GM06990 (cell line): ENCODE measurements around the gene ARFGAP2.
"Not testable (repeated sequence)": the region's sequence is repeated elsewhere in the genome, so short reads cannot be mapped to it uniquely, and the experiment has no call there.

Experiments used
- DNase-seq: peaks from one replicate; pipeline ENCODE4 v3.0.0-alpha.2; 2011; ENCODE audit not compliant: insufficient read length; ENCODE audit errors: extremely low read depth
- H3K27me3 ChIP-seq: replicated peaks from 2 replicates; pipeline ENCODE4 v1.6.0; 2011; ENCODE audit warnings: low read length; ENCODE audit not compliant: control insufficient read depth, insufficient read depth
- H3K36me3 ChIP-seq: 2 replicates; pipeline ENCODE4 v1.5.1; 2011; ENCODE audit warnings: low read length; ENCODE audit not compliant: control insufficient read depth, insufficient read depth
- H3K4me3 ChIP-seq: replicated peaks from 2 replicates; pipeline ENCODE4 v1.5.1; 2011; ENCODE audit warnings: low read depth, mild to moderate bottlenecking, control low read depth, low read length
- TF ChIP-seq, protein P1 (sequence below): IDR thresholded peaks from 2 replicates; pipeline ENCODE4 v1.5.1; 2011; ENCODE audit warnings: low read length, control low read depth, mild to moderate bottlenecking, inconsistent platforms; ENCODE audit not compliant: insufficient read depth, poor library complexity, severe bottlenecking

ARFGAP2 gene

DNA sequence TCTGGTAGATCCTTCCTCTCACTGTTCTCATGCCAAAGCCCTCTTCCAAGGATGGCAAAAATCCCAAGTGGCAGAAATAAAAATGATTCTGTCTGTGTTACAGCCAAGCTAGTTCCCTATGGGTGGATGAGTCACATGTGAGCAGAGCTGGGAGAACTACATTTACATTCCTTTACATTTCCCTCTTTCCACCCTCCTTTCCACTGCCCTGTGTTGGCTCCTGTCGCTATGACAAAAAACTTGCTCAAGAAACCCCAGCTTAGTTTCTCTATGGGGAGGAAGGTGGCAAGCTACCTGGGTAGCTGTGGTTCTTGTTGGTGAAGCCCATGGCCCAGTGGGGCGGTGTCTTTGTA lies 27.9 kb upstream of the ARFGAP2 start:
- TF ChIP-seq, protein P1, sequence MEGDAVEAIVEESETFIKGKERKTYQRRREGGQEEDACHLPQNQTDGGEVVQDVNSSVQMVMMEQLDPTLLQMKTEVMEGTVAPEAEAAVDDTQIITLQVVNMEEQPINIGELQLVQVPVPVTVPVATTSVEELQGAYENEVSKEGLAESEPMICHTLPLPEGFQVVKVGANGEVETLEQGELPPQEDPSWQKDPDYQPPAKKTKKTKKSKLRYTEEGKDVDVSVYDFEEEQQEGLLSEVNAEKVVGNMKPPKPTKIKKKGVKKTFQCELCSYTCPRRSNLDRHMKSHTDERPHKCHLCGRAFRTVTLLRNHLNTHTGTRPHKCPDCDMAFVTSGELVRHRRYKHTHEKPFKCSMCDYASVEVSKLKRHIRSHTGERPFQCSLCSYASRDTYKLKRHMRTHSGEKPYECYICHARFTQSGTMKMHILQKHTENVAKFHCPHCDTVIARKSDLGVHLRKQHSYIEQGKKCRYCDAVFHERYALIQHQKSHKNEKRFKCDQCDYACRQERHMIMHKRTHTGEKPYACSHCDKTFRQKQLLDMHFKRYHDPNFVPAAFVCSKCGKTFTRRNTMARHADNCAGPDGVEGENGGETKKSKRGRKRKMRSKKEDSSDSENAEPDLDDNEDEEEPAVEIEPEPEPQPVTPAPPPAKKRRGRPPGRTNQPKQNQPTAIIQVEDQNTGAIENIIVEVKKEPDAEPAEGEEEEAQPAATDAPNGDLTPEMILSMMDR, result no peak
- no peaks in the 10 kb centered on the region; the same call in none of the 2 replicates for H3K27me3 ChIP-seq
- no peaks in the 10 kb centered on the region for H3K36me3 ChIP-seq
- H3K4me3 ChIP-seq, result no peak overlapping the region
- no peak for DNase-seq

DNA sequence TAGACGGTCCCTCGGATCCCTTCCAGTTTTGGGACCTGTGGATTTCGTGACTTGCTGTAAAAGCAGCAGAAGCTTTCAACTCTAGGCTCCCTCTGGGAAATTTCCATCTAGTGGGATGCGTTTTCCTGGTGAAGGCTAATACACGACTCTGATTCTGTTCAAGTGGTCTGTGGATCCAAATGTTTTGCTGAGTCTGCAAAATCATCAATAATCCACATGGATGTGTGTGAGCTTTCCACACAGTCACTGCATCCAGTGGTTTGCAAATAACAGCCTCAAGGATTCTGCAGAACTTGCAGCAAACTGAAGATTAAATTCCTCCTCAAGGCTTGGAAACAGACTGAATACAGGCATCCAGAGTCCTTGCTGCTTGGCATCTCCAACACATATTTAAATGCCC lies 25.9 kb upstream of the ARFGAP2 start:
- no peaks in the 10 kb centered on the region; the same call in none of the 2 replicates for H3K27me3 ChIP-seq
- no peak overlapping the region for H3K4me3 ChIP-seq
- H3K36me3 ChIP-seq, result no peaks in the 10 kb centered on the region
- TF ChIP-seq, protein P1, result no peak
- DNase-seq, result no peak

DNA sequence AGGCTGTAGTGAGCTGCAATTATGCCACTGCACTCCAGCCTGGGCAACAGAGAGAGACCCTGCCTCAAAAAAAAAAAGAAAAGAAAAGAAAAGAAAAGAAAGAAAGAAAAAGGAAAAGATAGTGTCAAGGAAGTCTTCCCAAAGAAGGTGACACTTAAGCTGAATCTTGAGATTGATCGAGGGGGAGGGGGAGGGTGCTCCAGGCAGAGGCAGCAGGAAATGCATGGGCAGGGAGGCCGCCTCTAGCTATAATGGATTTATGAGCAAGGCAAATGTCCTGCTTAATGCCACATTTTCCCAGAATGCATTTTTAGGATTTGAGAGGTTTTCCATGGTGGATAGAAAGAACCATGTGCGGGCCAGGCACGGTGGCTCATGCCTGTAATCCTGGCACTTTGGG lies 24.3 kb upstream of the ARFGAP2 start:
- no peaks in the 10 kb centered on the region; the same call in 1 of the 2 replicates for H3K27me3 ChIP-seq
- H3K4me3 ChIP-seq, result no peak overlapping the region
- TF ChIP-seq, protein P1, result no peak
- H3K36me3 ChIP-seq, result no peaks in the 10 kb centered on the region
- DNase-seq, result no peak

DNA sequence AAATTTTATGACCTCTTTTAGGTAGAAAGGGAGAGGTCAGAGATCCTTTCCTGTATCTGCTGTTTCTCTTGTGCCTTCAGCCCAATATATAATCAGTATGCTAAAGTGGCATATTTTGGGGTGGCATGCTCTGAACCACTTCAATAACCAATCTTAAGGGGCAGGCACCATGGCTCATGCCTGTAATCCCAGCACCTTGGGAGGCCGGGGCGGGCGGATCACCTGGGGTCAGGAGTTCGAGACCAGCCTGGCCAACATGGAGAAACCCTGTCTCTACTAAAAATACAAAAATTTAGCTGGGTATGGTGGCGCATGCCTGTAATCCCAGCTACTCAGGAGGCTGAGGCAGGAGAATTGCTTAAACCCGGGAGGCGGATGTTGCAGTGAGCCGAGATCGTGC lies 21.5 kb upstream of the ARFGAP2 start:
- H3K27me3 ChIP-seq, DNase-seq, H3K36me3 ChIP-seq: not testable (repeated sequence)

DNA sequence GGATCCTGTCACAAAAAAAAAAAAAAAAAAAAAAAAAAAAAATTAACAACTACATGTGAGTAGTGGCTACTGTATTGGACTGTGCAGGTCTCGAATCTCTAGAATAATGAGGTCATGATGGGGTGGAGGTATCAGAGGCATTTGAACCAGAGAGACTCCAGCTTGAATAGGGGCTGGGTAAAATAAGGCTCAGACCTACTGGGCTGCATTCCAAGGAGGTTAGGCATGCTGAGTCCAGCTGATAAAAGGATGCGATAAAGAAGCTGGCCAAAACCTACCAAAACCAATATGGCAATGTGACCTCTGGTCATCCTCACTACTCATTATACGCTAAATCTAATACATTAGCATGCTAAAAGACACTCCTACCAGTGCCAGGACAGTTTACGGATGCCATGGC lies 15.4 kb upstream of the ARFGAP2 start:
- DNase-seq, result no peak
- Histone ChIP-seq H3K4me3 (no peak overlapping the region), H3K36me3 (no peaks in the 10 kb centered on the region), H3K27me3 (no peaks in the 10 kb centered on the region)
- TF ChIP-seq, protein P1, result no peak

More for the DNA sequence above, 21.5 kb upstream of the ARFGAP2 start:
- H3K4me3 ChIP-seq, result not testable (repeated sequence)

DNA sequence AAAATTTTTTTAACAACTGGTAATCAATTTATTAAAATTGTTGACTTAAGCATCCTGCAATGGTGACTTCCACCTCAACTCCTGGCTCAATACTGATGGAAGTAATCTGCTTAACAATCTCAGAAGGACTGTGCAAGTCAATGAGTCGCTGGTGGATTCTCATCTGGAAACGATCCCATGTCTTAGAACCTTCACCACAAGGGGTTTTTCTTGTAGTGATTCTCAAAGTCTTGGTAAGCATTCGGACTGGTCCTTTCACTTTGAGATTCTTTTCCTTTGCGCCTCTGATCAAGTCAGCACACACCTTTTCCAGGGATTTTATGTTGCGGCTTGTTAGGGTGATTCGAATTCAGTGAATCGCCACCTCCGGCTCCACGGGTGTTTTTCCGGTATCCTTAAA lies 14.5 kb upstream of the ARFGAP2 start:
- H3K4me3 ChIP-seq, H3K27me3 ChIP-seq, H3K36me3 ChIP-seq, DNase-seq: not testable (repeated sequence)

DNA sequence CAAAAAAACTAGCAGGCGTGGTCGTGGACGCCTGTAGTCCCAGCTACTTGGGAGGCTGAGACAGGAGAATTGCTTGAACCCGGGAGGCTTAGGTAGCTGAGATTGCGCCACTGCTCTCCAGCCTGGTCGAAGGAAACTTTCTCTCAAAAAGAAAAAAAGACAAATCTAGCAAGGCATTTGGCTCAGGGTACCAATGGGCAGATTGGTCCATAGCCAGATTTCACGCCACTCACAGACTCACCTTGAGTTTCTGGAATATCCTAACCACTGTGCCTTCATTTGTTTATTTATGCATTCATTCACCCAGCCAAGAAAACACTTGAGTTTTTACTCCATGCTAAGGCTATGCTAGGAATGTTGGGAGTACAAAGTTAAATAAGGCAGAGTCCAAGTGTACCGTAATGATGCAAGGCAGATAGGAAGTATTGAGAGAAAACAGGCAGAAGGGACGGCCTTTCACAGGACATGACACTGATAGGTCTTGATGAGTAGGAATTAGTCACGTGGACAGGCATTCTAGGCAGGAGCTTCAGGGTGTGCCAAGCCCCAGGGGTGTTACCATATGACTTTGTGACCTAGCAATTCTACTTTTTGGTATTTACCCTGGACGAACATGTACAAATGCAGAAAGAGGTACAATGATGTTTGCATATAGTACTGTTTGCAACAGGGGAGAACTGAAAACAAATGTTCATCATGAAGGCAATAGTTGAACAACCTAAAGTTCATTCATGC lies 12.6 kb upstream of the ARFGAP2 start:
- no peaks in the 10 kb centered on the region for H3K36me3 ChIP-seq
- TF ChIP-seq, protein P1, result no peak
- DNase-seq, result no peak
- H3K4me3 ChIP-seq, result no peak overlapping the region
- no peaks in the 10 kb centered on the region for H3K27me3 ChIP-seq
